Neural progenitor cell (in vitro differentiated cells): ENCODE measurements around the gene TSPYL2. TPM values are rescaled to one million over a fixed set of nuclear protein-coding genes. Genes with fewer than 3 reads are reported as not detected.

Source experiments
- DNase-seq: peaks from one replicate; pipeline ENCODE4 v3.0.0-alpha.2; 2016; ENCODE audit warnings: low spot score
- H2AFZ ChIP-seq: fragments of 200-600 bp; sonication (generic); replicated peaks from 2 replicates; pipeline ENCODE4 v1.6.1; 2016; ENCODE audit warnings: antibody characterized with exemption
- H3F3A ChIP-seq: fragments of 200-600 bp; sonication (generic); 2 replicates; pipeline ENCODE4 v1.6.1; 2016; ENCODE audit warnings: antibody characterized with exemption, low read depth
- H3K27ac ChIP-seq: fragments of 200-600 bp; sonication (generic); 2 replicates; pipeline ENCODE4 v1.5.1; 2016; ENCODE audit warnings: mild to moderate bottlenecking
- H3K27me3 ChIP-seq: fragments of 200-600 bp; sonication (generic); 2 replicates; pipeline ENCODE4 v1.6.1; 2016; ENCODE audit warnings: mild to moderate bottlenecking, moderate library complexity
- H3K36me3 ChIP-seq: fragments of 200-600 bp; sonication (generic); 2 replicates; pipeline ENCODE4 v1.5.1; 2016
- H3K4me1 ChIP-seq: fragments of 200-600 bp; sonication (generic); 2 replicates; pipeline ENCODE4 v1.6.1; 2016; ENCODE audit warnings: mixed run types
- H3K4me2 ChIP-seq: fragments of 200-600 bp; sonication (generic); 2 replicates; pipeline ENCODE4 v1.6.1; 2016
- H3K4me3 ChIP-seq: fragments of 200-600 bp; sonication (generic); 2 replicates; pipeline ENCODE4 v1.5.1; 2016
- H3K79me2 ChIP-seq: fragments of 200-600 bp; sonication (generic); 2 replicates; pipeline ENCODE4 v1.6.1; 2016; ENCODE audit warnings: low read depth
- H3K9ac ChIP-seq: fragments of 200-600 bp; sonication (generic); 2 replicates; pipeline ENCODE4 v1.6.1; 2016
- H3K9me3 ChIP-seq: fragments of 200-600 bp; sonication (generic); 2 replicates; pipeline ENCODE4 v1.5.1; 2016; ENCODE audit warnings: low read depth
- H4K20me1 ChIP-seq: fragments of 200-600 bp; sonication (generic); 2 replicates; pipeline ENCODE4 v1.6.1; 2016; ENCODE audit warnings: low read depth
- H3K27ac Mint-ChIP-seq: 3 replicates; pipeline ENCODE4 v1.8.0; 2021; ENCODE audit warnings: mixed read lengths
- H3K27me3 Mint-ChIP-seq: 2 replicates; pipeline ENCODE4 v1.8.0; 2022; ENCODE audit warnings: low read depth, mild to moderate bottlenecking, inconsistent platforms, moderate library complexity, mixed read lengths; ENCODE audit not compliant: insufficient read depth
- H3K36me3 Mint-ChIP-seq: 3 replicates; pipeline ENCODE4 v1.8.0; 2021; ENCODE audit warnings: mixed read lengths
- H3K4me1 Mint-ChIP-seq: 3 replicates; pipeline ENCODE4 v1.8.0; 2021; ENCODE audit warnings: mixed read lengths
- H3K4me3 Mint-ChIP-seq: 3 replicates; pipeline ENCODE4 v1.8.0; 2021; ENCODE audit warnings: mild to moderate bottlenecking, moderate library complexity, mixed read lengths
- H3K9me3 Mint-ChIP-seq: 3 replicates; pipeline ENCODE4 v1.8.0; 2020; ENCODE audit warnings: mixed read lengths
- EZH2 ChIP-seq: fragments of 200-600 bp; sonication (generic); IDR thresholded peaks from 2 replicates; pipeline ENCODE4 v1.6.1; 2017; ENCODE audit warnings: antibody characterized with exemption, mild to moderate bottlenecking, moderate library complexity
- EZH2phosphoT487 ChIP-seq: fragments of 200-600 bp; sonication (generic); IDR thresholded peaks from 2 replicates; pipeline ENCODE4 v1.6.1; 2017; ENCODE audit warnings: antibody characterized with exemption
- total RNA-seq: library from RNA; depleted of rRNA; stranded (reverse); fragments of >200 nt; gene quantifications from 2 replicates; pipeline ENCODE4 v1.2.3, GENCODE V29; 2015; ENCODE audit warnings: low replicate concordance
- TF ChIP-seq, protein P1 (sequence below): fragments of 200-600 bp; sonication (generic); IDR thresholded peaks from 2 replicates; pipeline ENCODE4 v1.5.1; 2017; ENCODE audit warnings: antibody characterized with exemption, mild to moderate bottlenecking

Gene TSPYL2
- total RNA-seq, result 35.5 and 37.1 TPM in 2 replicates

DNA sequence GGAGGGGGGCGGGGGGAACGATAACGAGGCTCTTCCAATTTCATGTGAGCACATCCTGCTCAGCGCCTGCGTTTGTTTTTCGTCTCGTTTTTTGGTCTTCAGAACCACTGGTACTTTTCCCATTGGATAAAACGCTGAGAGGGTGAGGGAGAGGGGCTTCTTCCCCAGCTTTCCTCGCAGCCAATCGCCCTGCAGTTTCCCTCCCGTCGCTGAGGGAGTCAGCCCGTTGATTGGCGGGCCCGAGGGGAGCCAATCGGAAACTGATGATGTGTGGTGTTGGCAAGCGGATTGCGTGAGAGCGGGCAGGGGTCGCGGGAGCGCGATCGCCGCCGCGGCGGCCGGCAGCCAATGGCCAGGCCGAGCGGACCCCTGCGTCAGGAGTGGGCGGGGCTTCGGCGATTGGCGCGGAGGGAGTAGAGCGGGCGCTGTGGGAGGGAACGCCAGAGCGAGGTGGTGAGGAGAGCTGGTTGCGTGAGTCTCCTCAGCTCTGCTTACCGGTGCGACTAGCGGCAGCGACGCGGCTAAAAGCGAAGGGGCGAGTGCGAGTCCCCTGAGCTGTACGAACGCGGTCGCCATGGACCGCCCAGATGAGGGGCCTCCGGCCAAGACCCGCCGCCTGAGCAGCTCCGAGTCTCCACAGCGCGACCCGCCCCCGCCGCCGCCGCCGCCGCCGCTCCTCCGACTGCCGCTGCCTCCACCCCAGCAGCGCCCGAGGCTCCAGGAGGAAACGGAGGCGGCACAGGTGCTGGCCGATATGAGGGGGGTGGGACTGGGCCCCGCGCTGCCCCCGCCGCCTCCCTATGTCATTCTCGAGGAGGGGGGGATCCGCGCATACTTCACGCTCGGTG is at the start of gene TSPYL2:
TSPYL2 (plus strand) TSS at position 443 of the 848 bp plus-strand sequence; CDS start at position 575, 132 bp downstream.
- H2AFZ ChIP-seq, result no peak within 1 kb of the TSS
- H3K36me3 ChIP-seq, result peaks cover 3% of the 10 kb centered on the region
- H3K27ac Mint-ChIP-seq, result peak within 1 kb of the TSS; percentile 93
- H3K4me1 Mint-ChIP-seq, result peaks cover 16% of the 10 kb centered on the region
- H3K4me3 Mint-ChIP-seq, result peak within 1 kb of the TSS; percentile 89
- TF ChIP-seq, protein P1, sequence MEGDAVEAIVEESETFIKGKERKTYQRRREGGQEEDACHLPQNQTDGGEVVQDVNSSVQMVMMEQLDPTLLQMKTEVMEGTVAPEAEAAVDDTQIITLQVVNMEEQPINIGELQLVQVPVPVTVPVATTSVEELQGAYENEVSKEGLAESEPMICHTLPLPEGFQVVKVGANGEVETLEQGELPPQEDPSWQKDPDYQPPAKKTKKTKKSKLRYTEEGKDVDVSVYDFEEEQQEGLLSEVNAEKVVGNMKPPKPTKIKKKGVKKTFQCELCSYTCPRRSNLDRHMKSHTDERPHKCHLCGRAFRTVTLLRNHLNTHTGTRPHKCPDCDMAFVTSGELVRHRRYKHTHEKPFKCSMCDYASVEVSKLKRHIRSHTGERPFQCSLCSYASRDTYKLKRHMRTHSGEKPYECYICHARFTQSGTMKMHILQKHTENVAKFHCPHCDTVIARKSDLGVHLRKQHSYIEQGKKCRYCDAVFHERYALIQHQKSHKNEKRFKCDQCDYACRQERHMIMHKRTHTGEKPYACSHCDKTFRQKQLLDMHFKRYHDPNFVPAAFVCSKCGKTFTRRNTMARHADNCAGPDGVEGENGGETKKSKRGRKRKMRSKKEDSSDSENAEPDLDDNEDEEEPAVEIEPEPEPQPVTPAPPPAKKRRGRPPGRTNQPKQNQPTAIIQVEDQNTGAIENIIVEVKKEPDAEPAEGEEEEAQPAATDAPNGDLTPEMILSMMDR, result no peak
- TF ChIP-seq EZH2, result no peak
- TF ChIP-seq EZH2phosphoT487, result no peak
- H3K9ac ChIP-seq, result peak within 1 kb of the TSS; percentile 73
- H3K27me3 ChIP-seq, result no peaks in the 10 kb centered on the region
- peaks cover 6% of the 10 kb centered on the region for H3K4me1 ChIP-seq
- H3K9me3 ChIP-seq, result no peaks in the 10 kb centered on the region
- H3K27me3 Mint-ChIP-seq, result peaks cover 4% of the 10 kb centered on the region
- peaks cover 23% of the 10 kb centered on the region for H3K79me2 ChIP-seq
- peaks cover 28% of the 10 kb centered on the region for H4K20me1 ChIP-seq
- peaks cover 13% of the 10 kb centered on the region for H3K9me3 Mint-ChIP-seq
- DNase-seq, result peak; percentile 95
- peaks cover 10% of the 10 kb centered on the region for H3F3A ChIP-seq
- H3K4me2 ChIP-seq, result peak within 1 kb of the TSS; percentile 83
- H3K27ac ChIP-seq, result peak within 1 kb of the TSS; percentile 85
- peak within 1 kb of the TSS; percentile 63 for H3K4me3 ChIP-seq
- peaks cover 12% of the 10 kb centered on the region for H3K36me3 Mint-ChIP-seq

DNA sequence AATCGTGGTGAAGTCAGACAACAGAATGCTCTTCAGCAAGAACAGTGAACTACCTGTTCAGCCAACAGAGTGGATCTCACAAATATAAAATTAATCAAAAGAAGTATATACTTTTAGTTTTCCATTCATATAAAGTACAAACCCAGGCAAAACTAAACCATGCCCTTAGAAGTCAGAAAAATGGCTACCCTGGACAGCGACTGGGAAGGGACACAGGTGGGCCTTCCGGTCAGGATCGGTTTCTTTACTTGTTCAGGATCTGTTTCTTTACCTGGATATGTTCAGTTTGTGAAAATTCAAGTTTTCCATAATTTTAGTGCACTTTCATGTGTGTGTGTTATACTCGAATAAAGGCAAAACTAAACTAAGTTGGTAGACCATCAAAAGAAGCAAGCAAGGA is 46.0 kb upstream of the TSPYL2 start:
- TF ChIP-seq, protein P1, result no peak
- TF ChIP-seq EZH2 (no peak), EZH2phosphoT487 (no peak)
- peaks cover 4% of the 10 kb centered on the region for H3K27me3 Mint-ChIP-seq

DNA sequence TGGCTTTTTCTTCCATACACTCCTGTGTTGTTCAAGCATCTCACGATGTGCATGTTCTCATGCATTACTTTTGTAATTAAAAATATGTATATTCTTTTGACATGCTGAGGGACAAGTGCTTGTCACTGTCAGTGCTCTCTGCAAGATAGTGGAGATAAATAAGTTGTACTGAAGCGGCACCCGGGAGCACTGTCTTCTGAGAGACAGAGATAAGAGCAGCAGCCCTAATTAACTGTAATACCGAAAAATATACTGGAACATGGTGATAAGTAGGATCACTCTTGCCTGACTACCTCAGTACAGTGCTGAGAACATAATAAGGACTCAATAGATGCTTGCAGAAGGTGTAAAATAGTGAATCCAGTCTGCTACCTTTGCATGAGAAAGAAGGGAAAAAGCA is 42.9 kb upstream of the TSPYL2 start:
- no peak overlapping the region for H2AFZ ChIP-seq
- DNase-seq, result no peak
- H4K20me1 ChIP-seq, result no peaks in the 10 kb centered on the region
- Mint-ChIP-seq H3K4me3 (no peak overlapping the region), H3K27me3 (peaks cover 2% of the 10 kb centered on the region), H3K36me3 (no peaks in the 10 kb centered on the region), H3K27ac (no peak overlapping the region), H3K4me1 (no peaks in the 10 kb centered on the region), H3K9me3 (peaks cover 6% of the 10 kb centered on the region)
- no peaks in the 10 kb centered on the region for H3F3A ChIP-seq
- TF ChIP-seq, protein P1, result no peak
- no peak for TF ChIP-seq EZH2
- TF ChIP-seq EZH2phosphoT487, result no peak
- no peaks in the 10 kb centered on the region for H3K9me3 ChIP-seq
- H3K27me3 ChIP-seq, result no peaks in the 10 kb centered on the region
- no peaks in the 10 kb centered on the region for H3K36me3 ChIP-seq
- no peak overlapping the region for H3K27ac ChIP-seq
- no peak overlapping the region for H3K4me3 ChIP-seq
- H3K4me2 ChIP-seq, result no peak overlapping the region
- H3K79me2 ChIP-seq, result no peaks in the 10 kb centered on the region
- no peak overlapping the region for H3K9ac ChIP-seq
- no peaks in the 10 kb centered on the region for H3K4me1 ChIP-seq

More for the DNA sequence above, 46.0 kb upstream of the TSPYL2 start:
- H3K4me3 ChIP-seq, result no peak overlapping the region
- no peaks in the 10 kb centered on the region for H3K9me3 ChIP-seq
- DNase-seq, result no peak
- no peaks in the 10 kb centered on the region for H4K20me1 ChIP-seq
- H3K4me2 ChIP-seq, result no peak overlapping the region
- H3F3A ChIP-seq, result no peaks in the 10 kb centered on the region
- Mint-ChIP-seq H3K4me3 (no peak overlapping the region), H3K27ac (no peak overlapping the region), H3K4me1 (no peaks in the 10 kb centered on the region), H3K9me3 (peaks cover 2% of the 10 kb centered on the region), H3K36me3 (no peaks in the 10 kb centered on the region)
- H3K36me3 ChIP-seq, result no peaks in the 10 kb centered on the region
- H3K27me3 ChIP-seq, result no peaks in the 10 kb centered on the region
- no peaks in the 10 kb centered on the region for H3K4me1 ChIP-seq
- no peaks in the 10 kb centered on the region for H3K79me2 ChIP-seq
- H3K9ac ChIP-seq, result no peak overlapping the region
- no peak overlapping the region for H3K27ac ChIP-seq
- H2AFZ ChIP-seq, result no peak overlapping the region
